ENCODE measurements around the gene SLC17A9. TPM values are rescaled to one million over a fixed set of nuclear protein-coding genes. Genes with fewer than 3 reads are reported as not detected.
A peak's percentile ranks its signal among the peaks of the same experiment; 100 is the strongest.

Gene SLC17A9
- total and polyA plus RNA-seq, 4 donors: 5.3 to 54.5 (median 18.2) TPM

DNA sequence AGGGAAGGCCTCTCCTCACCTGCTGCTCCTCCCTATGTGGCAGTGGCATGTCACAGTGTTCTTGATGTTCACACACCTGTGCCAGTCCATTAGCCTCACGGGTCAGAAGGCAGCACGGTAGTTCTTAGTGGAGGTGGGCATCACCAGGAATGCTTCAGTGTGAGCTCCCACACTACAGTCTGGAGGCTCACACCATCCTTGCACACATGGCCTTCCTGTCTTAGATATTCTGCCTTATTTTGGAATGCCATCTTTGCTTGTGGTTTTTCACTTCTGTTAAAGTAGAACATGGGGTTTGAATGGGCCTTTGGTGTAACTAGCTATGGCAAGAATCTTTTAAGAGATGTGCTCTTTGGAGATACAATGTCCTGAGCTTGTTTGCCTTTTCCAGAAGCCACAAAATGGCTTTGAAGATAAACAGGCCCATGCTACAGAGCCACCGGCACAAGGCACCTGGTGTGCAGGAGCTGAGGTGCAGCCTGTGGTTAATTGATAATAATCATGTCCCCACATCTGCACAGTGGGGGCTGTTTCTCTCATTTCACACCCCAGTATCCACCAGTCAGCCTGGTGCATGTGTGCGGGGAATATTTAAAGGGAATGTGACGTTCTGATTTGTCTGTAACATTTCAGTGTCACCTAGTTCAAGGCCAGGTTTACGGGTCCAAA, 3.2 kb upstream of the SLC17A9 start:
- intact Hi-C loops (cut with DNase I): no loop called here
- peaks cover 0 to 10% of the 10 kb centered on the region in 2 donors for H3K36me3 ChIP-seq (ENCODE audit: control insufficient read depth in 1 of 2, insufficient read depth in 2 of 2, low read length in 1 of 2)
- DNase-seq: no peak

DNA sequence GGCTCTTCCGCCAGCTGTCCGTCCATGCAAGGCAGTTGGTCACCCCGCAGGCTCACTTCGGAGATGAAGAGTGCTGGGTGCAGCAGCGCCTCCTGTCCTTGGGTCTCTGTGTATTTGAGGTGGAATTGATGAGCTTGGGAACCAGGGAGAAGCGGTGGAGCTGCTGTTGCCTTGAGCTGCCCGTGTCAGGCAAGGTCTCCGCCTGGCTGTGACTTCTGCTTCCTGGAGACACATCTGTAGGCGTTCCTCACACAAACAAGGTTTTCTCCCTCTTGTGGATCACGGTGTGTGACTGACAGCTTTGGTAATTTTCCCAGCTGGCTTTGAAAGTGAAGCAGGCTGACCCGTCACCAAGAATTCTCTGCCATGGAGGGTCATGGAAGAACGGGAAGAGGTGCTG, 2.5 kb upstream of the SLC17A9 start:
- intact Hi-C loops (cut with DNase I): loop anchor here in 1 of 2 donors (10.0 kb wide), 1 partner anchor 145 kb away; the partner anchor contains the start of gene OGFR
- Histone ChIP-seq H3K4me1 (ENCODE audit: control insufficient read depth in 1 of 2, insufficient read depth in 2 of 2, low read length in 2 of 2) (no peaks in the 10 kb centered on the region), H3K27ac (ENCODE audit: low read depth in 1 of 2, low read length in 2 of 2) (no peak overlapping the region), H3K27me3 (ENCODE audit: control insufficient read depth in 1 of 2, insufficient read depth in 2 of 2, low read length in 1 of 2) (no peaks in the 10 kb centered on the region), H3K9me3 (ENCODE audit: control insufficient read depth, low read length) (no peaks in the 10 kb centered on the region), H3K36me3 (ENCODE audit: control insufficient read depth in 1 of 2, insufficient read depth in 2 of 2, low read length in 1 of 2) (peaks cover 0 to 7% of the 10 kb centered on the region in 2 donors), H3K4me3 (ENCODE audit: low read length in 2 of 2) (no peak overlapping the region)
- DNase-seq: no peak
- WGBS, 2 donors: 94 to 95% methylated on average over 12 of the region's 12 CpGs
- ATAC-seq (ENCODE audit: low FRiP score): no peak

More for the DNA sequence above, 3.2 kb upstream of the SLC17A9 start:
- Histone ChIP-seq H3K4me1 (ENCODE audit: control insufficient read depth in 1 of 2, insufficient read depth in 2 of 2, low read length in 2 of 2) (no peaks in the 10 kb centered on the region), H3K4me3 (ENCODE audit: low read length in 2 of 2) (no peak overlapping the region), H3K27ac (ENCODE audit: low read depth in 1 of 2, low read length in 2 of 2) (no peak overlapping the region), H3K9me3 (ENCODE audit: control insufficient read depth, low read length) (no peaks in the 10 kb centered on the region), H3K27me3 (ENCODE audit: control insufficient read depth in 1 of 2, insufficient read depth in 2 of 2, low read length in 1 of 2) (no peaks in the 10 kb centered on the region)
- ATAC-seq (ENCODE audit: low FRiP score): no peak
- 97 to 98% methylated on average over 6 of the region's 6 CpGs for WGBS, 2 donors

DNA sequence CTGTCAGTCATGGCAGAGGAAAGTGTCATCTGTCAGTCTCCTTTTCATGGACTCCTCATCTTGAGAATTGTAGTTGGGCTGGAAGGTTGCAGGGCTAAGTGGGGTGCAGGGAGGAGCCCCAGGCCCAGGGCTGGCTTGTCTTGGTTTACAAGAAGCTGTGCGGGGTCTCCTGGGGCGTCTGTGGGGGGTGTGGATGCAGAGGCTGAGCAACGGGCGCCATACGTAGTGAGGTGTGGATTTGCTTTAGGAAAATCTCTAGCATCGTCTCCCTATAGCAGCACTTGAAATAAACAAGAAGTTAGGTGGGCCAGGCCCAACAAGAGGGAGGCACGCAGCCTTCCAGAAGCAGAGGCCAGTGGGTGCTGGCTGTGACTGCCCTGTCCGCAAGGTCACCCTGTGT, 1.8 kb upstream of the SLC17A9 start:
- Histone ChIP-seq H3K4me1 (ENCODE audit: control insufficient read depth in 1 of 2, insufficient read depth in 2 of 2, low read length in 2 of 2) (no peaks in the 10 kb centered on the region), H3K27ac (ENCODE audit: low read depth in 1 of 2, low read length in 2 of 2) (no peak overlapping the region), H3K4me3 (ENCODE audit: low read length in 2 of 2) (no peak overlapping the region), H3K27me3 (ENCODE audit: control insufficient read depth in 1 of 2, insufficient read depth in 2 of 2, low read length in 1 of 2) (no peaks in the 10 kb centered on the region), H3K9me3 (ENCODE audit: control insufficient read depth, low read length) (no peaks in the 10 kb centered on the region), H3K36me3 (ENCODE audit: control insufficient read depth in 1 of 2, insufficient read depth in 2 of 2, low read length in 1 of 2) (peaks cover 0 to 3% of the 10 kb centered on the region in 2 donors)
- WGBS, 2 donors: 95 to 96% methylated on average over 8 of the region's 8 CpGs
- no peak for ATAC-seq (ENCODE audit: low FRiP score)
- no peak for DNase-seq
- intact Hi-C loops (cut with DNase I): loop anchor here in 1 of 2 donors (10.0 kb wide), 1 partner anchor 146 kb away; the partner anchor contains the start of gene OGFR

- Histone ChIP-seq H3K27me3 (ENCODE audit: control insufficient read depth in 1 of 2, insufficient read depth in 2 of 2, low read length in 1 of 2) (no peaks in the 10 kb centered on the region), H3K4me3 (ENCODE audit: low read length in 2 of 2) (no peak overlapping the region), H3K4me1 (ENCODE audit: control insufficient read depth in 1 of 2, insufficient read depth in 2 of 2, low read length in 2 of 2) (no peaks in the 10 kb centered on the region), H3K36me3 (ENCODE audit: control insufficient read depth in 1 of 2, insufficient read depth in 2 of 2, low read length in 1 of 2) (no peaks in the 10 kb centered on the region), H3K27ac (ENCODE audit: low read depth in 1 of 2, low read length in 2 of 2) (no peak overlapping the region), H3K9me3 (ENCODE audit: control insufficient read depth, low read length) (no peaks in the 10 kb centered on the region)
- ATAC-seq (ENCODE audit: low FRiP score) (no peak), DNase-seq (no peak)
- 87 to 91% methylated on average over 11 of the region's 11 CpGs for WGBS, 2 donors
- intact Hi-C loops (cut with DNase I): loop anchor here in 1 of 2 donors (10.0 kb wide), 1 partner anchor 147 kb away; the partner anchor contains the start of gene OGFR
These were observed 1.2 kb upstream of the SLC17A9 start for GRCh38 chr20:62951143-62951895.

DNA sequence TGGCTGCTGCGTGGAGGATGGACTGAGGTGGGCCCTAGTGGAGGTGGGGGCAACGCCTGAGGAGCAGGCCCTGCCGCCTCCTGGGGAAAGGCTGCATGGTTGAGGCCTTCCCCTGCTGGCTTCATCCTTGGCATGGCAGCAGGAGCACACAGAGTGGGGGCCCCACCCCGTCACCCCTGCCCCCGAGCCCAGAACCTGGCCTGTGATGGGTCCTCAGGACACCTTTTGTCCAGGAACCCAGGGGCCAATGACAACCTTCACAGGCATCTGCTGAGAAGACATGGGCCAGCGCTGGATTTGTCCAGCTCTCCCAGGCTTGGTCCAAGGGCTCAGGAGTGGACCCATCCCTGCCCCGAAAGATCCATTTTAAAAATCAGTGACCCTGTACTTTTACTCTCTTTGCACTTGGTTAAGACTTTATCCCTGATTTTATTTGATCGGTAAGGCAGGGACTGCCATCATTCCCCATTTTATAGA, 575 bp upstream of the SLC17A9 start:
- H3K27me3 ChIP-seq (ENCODE audit: control insufficient read depth in 1 of 2, insufficient read depth in 2 of 2, low read length in 1 of 2): no peaks in the 10 kb centered on the region
- H3K4me3 ChIP-seq (ENCODE audit: low read length in 2 of 2): no peak overlapping the region
- DNase-seq (peak in 1 of 2 donors; percentile 46), ATAC-seq (ENCODE audit: low FRiP score) (no peak)
- H3K9me3 ChIP-seq (ENCODE audit: control insufficient read depth, low read length): no peaks in the 10 kb centered on the region
- intact Hi-C loops (cut with DNase I): loop anchor here in 1 of 2 donors (10.0 kb wide), 1 partner anchor 147 kb away; the partner anchor contains the start of gene OGFR
- 90 to 95% methylated on average over 8 of the region's 8 CpGs for WGBS, 2 donors
- H3K27ac ChIP-seq (ENCODE audit: low read depth in 1 of 2, low read length in 2 of 2): no peak overlapping the region
- no peaks in the 10 kb centered on the region for H3K36me3 ChIP-seq (ENCODE audit: control insufficient read depth in 1 of 2, insufficient read depth in 2 of 2, low read length in 1 of 2)
- H3K4me1 ChIP-seq (ENCODE audit: control insufficient read depth in 1 of 2, insufficient read depth in 2 of 2, low read length in 2 of 2): no peaks in the 10 kb centered on the region

- Histone ChIP-seq H3K36me3 (ENCODE audit: control insufficient read depth in 1 of 2, insufficient read depth in 2 of 2, low read length in 1 of 2) (no peaks in the 10 kb centered on the region), H3K9me3 (ENCODE audit: control insufficient read depth, low read length) (no peaks in the 10 kb centered on the region), H3K4me3 (ENCODE audit: low read length in 2 of 2) (no peak overlapping the region), H3K4me1 (ENCODE audit: control insufficient read depth in 1 of 2, insufficient read depth in 2 of 2, low read length in 2 of 2) (no peaks in the 10 kb centered on the region), H3K27ac (ENCODE audit: low read depth in 1 of 2, low read length in 2 of 2) (peak overlapping the region; percentile 28 to 84), H3K27me3 (ENCODE audit: control insufficient read depth in 1 of 2, insufficient read depth in 2 of 2, low read length in 1 of 2) (no peaks in the 10 kb centered on the region)
- intact Hi-C loops (cut with DNase I): loop anchor here in 1 of 2 donors (10.0 kb wide), 1 partner anchor 148 kb away; the partner anchor contains the start of gene OGFR
- WGBS, 2 donors: 50 to 53% methylated on average over 19 of the region's 19 CpGs
- DNase-seq (peak; percentile 58 to 77), ATAC-seq (ENCODE audit: low FRiP score) (peak; percentile 24)
These were observed 694 bp downstream of the SLC17A9 start for GRCh38 chr20:62952968-62953838.

DNA sequence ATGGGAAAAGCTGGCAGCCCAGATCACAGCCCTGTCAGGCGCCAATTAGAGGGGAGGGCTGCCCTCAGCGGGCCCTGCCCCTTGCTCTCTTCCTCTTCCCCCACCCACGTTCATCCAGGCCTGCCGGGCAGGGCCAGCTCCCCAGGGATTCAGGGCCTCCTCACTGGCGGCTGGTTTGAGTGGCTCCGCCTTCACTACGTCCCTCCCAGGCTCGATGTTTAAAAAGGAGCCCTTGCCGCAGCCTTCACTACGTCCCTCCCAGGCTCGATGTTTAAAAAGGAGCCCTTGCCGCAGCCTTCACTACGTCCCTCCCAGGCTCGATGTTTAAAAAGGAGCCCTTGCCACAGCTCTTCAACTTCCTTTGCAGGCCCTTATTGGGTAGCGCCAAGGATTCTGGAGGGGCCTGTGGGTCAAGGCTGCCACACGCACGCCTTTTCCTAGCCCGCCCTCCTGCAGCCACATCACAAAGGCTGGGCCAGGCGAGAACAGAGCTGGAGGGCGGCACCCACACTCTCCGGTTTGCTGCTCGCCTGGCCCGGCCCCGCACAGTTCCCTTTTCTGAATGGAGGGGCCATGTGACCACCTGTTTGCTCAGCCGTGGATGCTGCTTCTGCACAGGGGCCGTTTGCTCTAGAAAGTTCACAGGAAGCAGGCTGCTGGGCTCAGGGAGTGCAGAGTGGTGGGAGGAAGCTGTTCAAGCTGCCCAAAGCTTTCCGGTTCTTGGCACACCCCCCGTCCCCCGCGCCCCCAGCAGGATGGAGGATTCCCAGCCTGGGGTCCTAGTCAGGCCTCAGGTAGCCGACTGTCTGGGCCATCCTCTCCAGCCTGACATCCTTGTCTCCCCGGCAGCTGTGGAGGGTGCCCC, 1.6 kb downstream of the SLC17A9 start:
- 5 to 6% methylated on average over 30 to 32 of the region's 32 CpGs for WGBS, 2 donors
- no peak overlapping the region for H3K4me3 ChIP-seq (ENCODE audit: low read length in 2 of 2)
- peak overlapping the region; percentile 28 to 84 for H3K27ac ChIP-seq (ENCODE audit: low read depth in 1 of 2, low read length in 2 of 2)
- DNase-seq (peak; percentile 92), ATAC-seq (ENCODE audit: low FRiP score) (peak; percentile 81)
- no peaks in the 10 kb centered on the region for H3K4me1 ChIP-seq (ENCODE audit: control insufficient read depth in 1 of 2, insufficient read depth in 2 of 2, low read length in 2 of 2)
- H3K9me3 ChIP-seq (ENCODE audit: control insufficient read depth, low read length): no peaks in the 10 kb centered on the region
- H3K27me3 ChIP-seq (ENCODE audit: control insufficient read depth in 1 of 2, insufficient read depth in 2 of 2, low read length in 1 of 2): no peaks in the 10 kb centered on the region
- intact Hi-C loops (cut with DNase I): loop anchor here in 1 of 2 donors (10.0 kb wide), 1 partner anchor 149 kb away; the partner anchor contains the start of gene OGFR
- H3K36me3 ChIP-seq (ENCODE audit: control insufficient read depth in 1 of 2, insufficient read depth in 2 of 2, low read length in 1 of 2): no peaks in the 10 kb centered on the region

All from aorta (tissue), 5 donors.